GM18508 (cell line): Measurements from ENCODE around the gene SPAG6.
"Not testable (repeated sequence)": the region's sequence is repeated elsewhere in the genome, so short reads cannot be mapped to it uniquely, and the experiment has no call there.

Source experiments
- ATAC-seq: cut with Tn5 transposase; IDR thresholded peaks from one replicate; pipeline ENCODE4 v1.9.1; 2021; ENCODE audit warnings: moderate number of reproducible peaks; ENCODE audit not compliant: insufficient read depth, unreplicated experiment

SPAG6 gene

GRCh38 chr10:22340329-22341189, 4.7 kb upstream of the SPAG6 start:
- ATAC-seq = no peak

GRCh38 chr10:22341190-22341925, 3.9 kb upstream of the SPAG6 start:
- no peak for ATAC-seq

GRCh38 chr10:22341926-22342196, 3.4 kb upstream of the SPAG6 start:
- no peak for ATAC-seq

GRCh38 chr10:22342421-22342820, 2.9 kb upstream of the SPAG6 start:
- no peak for ATAC-seq

- no peak for ATAC-seq
These were observed 1.6 kb upstream of the SPAG6 start for GRCh38 chr10:22343731-22344130.

GRCh38 chr10:22344249-22344648, 1.0 kb upstream of the SPAG6 start:
- ATAC-seq = no peak

GRCh38 chr10:22344781-22345300, 455 bp upstream of the SPAG6 start:
- no peak for ATAC-seq

GRCh38 chr10:22346096-22346661, 883 bp downstream of the SPAG6 start:
- no peak for ATAC-seq

- ATAC-seq = no peak
These were observed 4.5 kb downstream of the SPAG6 start for GRCh38 chr10:22349755-22350154.

GRCh38 chr10:22351131-22351703, 5.9 kb downstream of the SPAG6 start:
- ATAC-seq = no peak

GRCh38 chr10:22356324-22356873, 11.1 kb downstream of the SPAG6 start:
- ATAC-seq = no peak

GRCh38 chr10:22357770-22358169, 12.5 kb downstream of the SPAG6 start:
- ATAC-seq = not testable (repeated sequence)

GRCh38 chr10:22363305-22363704, 18.0 kb downstream of the SPAG6 start:
- no peak for ATAC-seq

- no peak for ATAC-seq
These were observed 19.3 kb downstream of the SPAG6 start for GRCh38 chr10:22364407-22365140.

GRCh38 chr10:22365233-22365632, 19.9 kb downstream of the SPAG6 start:
- no peak for ATAC-seq

- ATAC-seq = no peak
These were observed 20.5 kb downstream of the SPAG6 start for GRCh38 chr10:22365644-22366434.

GRCh38 chr10:22366435-22366703, 21.1 kb downstream of the SPAG6 start:
- ATAC-seq = no peak

- ATAC-seq = no peak
These were observed 21.5 kb downstream of the SPAG6 start for GRCh38 chr10:22366771-22367170.

GRCh38 chr10:22367471-22367870, 22.2 kb downstream of the SPAG6 start:
- ATAC-seq = no peak
